ENCODE data around the gene PTPRD.
A peak's percentile ranks its signal among the peaks of the same experiment; 100 is the strongest.

The PTPRD gene

DNA sequence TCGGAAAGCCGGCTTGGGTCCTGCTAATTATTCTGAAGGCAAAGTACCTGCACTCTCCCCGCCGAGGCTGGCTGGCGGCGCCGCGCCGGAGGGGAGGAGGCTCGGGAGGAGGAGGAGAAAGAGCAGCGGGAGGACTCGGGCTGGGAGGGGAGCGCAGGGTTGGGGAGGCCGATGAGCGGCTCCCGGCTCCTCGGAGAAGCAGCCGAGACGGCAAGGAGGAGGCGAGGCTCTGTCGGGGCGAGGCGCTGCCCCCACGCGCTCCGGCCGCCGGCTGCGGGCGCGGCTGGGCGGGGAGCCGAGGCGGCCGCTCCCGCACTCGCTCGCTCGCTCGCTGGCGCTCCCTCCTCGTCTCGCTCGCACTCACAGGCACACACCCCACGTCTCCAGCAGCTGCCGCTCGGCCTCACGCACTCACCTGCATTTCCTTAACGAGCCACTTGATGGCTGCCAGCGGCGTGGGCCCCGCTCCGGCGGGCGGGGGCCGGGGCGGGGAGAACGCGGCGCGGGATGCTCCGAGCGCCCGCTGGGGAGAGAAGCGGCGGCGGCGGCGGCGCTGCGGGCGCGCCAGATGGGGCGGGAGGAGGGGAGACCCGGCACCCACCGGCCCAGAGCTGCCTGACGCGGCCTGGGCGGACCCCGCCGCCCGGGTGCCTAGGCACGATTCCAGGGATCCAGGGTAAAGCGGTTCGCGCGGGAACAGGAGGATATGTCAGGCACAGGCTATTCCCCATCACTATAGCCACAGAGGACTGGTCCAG, at the start of gene PTPRD:
TSS of gene PTPRD (minus strand) at position 362 of the 758 bp plus-strand sequence.
- peak; percentile 43 for DNase-seq

DNA sequence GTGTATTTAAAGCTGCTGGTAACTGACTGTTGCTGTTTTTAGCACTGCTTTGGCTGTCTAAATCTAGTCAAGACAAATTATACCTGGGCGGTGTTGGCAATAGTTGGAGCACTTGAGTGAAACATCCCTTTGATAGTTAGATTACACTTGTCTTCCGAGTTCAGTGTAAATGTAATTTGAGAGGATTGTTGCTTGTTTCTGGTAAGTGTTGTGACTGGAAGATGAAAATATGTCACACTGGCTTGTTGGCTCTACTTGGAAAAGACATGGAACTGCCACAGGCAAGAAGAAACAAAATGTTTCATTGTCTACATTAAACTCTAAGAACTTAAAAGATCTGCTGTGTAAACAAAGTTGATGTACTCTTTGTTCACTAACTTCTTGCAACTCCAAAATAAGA, 49.2 kb upstream of the PTPRD start:
- DNase-seq, result no peak

- DNase-seq, result no peak
Observed at GRCh38 chr9:10661376-10661775, 48.6 kb upstream of the PTPRD start.

GRCh38 chr9:10651012-10651411, 38.2 kb upstream of the PTPRD start:
- no peak for DNase-seq

GRCh38 chr9:10649076-10649475, 36.3 kb upstream of the PTPRD start:
- DNase-seq, result no peak

GRCh38 chr9:10633785-10634184, 21.0 kb upstream of the PTPRD start:
- no peak for DNase-seq

GRCh38 chr9:10614196-10614800, 1.5 kb upstream of the PTPRD start:
- no peak for DNase-seq

GRCh38 chr9:10613419-10613818, 617 bp upstream of the PTPRD start:
- no peak for DNase-seq

GRCh38 chr9:10605388-10605787, 7.4 kb downstream of the PTPRD start:
- no peak for DNase-seq

DNA sequence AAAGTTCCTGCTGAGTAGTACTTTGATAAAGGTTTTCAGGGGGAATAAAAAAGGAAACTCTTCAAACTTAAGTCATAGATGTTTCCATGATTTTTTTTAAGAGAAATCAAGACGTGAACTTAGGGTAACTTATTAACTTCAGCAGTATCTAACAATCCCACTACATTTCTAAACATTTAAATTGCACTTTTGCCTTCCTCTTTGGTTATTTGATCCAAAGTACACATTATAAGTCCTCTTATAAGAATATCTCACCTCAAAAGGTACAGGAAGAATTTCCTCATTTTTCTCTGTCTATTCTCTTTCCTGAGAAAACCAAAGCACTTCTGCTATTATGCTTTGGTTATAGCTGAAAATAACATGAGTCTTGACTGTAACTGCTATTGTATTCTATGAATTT, 7.9 kb downstream of the PTPRD start:
- no peak for DNase-seq

- no peak for DNase-seq
Observed at GRCh38 chr9:10597801-10598200, 15.0 kb downstream of the PTPRD start.

DNA sequence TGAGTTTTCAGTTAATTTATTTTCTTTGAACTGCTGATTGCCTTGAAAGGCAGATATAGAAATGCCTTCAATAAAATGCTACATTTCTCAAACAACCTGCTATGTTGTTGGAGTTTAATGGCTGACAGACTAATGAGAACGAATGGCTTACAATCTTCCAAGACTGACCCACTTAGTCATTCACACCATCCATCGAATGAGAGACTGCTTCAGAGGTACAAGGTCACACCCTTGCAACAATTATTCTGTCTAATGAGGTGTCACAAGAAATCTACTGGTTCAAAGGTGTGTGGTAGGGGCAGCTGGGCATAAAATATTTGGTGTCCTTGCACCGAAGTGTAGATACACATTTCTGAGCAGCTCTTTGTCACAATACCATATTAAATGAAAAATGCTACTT, 18.3 kb downstream of the PTPRD start:
- no peak for DNase-seq

GRCh38 chr9:10586407-10586806, 26.4 kb downstream of the PTPRD start:
- no peak for DNase-seq

GRCh38 chr9:10571699-10572098, 41.1 kb downstream of the PTPRD start:
- no peak for DNase-seq

GRCh38 chr9:10566848-10567247, 46.0 kb downstream of the PTPRD start:
- no peak for DNase-seq

DNA sequence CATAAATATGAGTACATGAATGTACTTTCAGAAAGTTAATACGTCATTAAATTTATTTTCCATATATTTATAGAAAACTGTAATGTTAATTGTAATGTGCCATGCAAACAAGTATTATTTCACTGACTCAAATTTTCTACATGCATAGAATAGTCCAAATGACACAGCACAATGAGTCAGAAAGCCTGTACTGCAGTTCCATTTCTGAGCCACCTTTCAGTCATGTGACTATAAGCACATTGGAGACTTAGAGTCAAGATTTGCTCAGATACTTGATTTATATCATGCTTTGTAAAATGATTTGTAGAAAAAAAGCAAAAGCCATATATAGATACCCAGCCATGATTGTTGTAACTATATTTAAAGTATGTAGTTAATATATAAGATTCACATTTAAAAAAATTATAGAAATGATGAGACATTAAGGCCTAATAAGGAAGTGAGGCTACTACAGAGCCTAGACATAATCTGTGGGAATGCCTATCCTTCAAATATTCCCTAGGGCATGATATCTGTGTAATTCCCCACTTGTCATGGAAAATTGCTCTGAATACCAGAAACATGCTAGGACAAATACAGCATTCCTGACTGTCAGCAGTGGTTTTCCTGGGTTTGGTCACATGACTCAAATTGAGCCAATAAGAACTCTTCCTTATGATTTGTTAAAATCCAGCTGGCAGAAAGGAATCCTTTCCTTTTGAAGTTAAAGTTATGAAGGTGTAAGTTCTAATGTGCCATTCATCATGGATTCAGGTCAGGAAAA, 50.0 kb downstream of the PTPRD start:
- no peak for DNase-seq

DNA sequence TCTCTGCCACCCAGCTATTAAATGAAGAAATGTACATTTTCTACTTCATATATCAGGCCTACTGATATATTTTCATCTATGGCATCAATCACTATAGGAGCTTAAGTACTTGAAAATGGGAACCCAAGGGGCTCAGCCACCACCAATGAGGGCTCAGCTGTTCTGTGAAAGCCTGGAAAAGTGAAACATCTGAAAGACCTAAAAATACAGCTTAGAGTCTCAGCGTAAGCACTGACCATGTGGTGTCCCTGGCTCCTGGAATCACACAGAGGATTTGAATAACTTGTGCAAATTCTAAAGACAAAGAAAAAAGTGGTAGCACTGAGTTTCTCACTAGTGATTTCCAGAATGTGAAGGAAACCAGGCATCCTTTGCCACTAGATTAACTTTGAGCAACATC, 64.5 kb downstream of the PTPRD start:
- DNase-seq, result no peak

DNA sequence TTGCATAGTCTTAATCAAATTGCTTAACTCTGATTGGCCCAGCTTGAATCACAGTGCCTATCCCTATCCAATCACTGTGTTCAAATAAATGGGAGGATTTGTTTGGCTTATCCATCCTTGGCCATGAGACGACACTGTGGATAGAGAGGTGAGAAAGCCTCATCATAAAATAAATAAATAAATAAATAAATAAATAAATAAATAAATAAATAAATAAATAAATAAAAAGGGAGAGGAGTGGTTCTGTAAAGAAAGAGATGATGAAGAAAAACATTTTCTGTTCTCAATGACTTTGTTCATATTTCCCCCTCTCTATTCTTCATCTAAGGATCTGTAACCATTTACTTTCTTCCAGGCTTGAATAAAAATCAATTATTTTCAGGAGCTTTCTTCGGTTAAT, 74.7 kb downstream of the PTPRD start:
- DNase-seq, result no peak

DNA sequence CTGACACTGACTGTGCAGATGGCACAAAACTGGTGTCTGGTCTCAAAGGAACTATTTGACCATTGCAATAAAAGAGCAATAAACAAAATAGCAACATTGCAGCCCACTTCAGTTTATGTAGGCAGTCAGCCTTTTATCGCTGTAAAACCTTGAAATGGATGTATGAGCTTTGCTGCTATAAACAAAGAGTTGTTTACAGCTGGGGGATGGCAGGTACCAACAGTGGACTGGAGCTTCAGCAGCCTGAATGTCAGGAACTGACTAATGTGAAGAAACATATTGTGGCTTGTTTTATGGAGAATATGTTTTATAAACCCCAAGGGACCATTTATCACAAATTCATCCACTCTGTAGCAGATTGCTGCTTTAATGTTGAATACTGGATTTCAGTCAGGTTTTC, 78.0 kb downstream of the PTPRD start:
- DNase-seq, result no peak

- no peak for DNase-seq
Observed at GRCh38 chr9:10525972-10526371, 86.8 kb downstream of the PTPRD start.

- no peak for DNase-seq
Observed at GRCh38 chr9:10523164-10523563, 89.6 kb downstream of the PTPRD start.

DNA sequence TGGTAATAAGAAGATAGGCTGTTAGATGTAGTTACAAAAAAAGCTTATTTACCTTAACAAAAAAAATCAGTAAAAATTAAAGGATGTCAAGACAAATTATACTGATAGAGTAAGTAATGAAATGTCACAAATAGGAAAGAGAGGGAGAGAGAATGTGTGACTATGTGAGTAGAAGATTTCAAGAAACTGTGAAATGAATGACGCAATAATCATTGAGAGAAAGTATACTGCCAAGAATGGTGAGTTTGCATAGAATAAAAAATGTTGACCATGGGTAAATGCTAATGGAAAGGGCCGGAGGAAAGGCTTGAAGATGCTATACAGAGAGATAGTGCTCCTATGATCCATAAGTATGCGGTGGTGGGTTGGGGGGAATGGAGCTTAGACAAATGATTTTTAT, 100.7 kb downstream of the PTPRD start:
- DNase-seq, result no peak

DNA sequence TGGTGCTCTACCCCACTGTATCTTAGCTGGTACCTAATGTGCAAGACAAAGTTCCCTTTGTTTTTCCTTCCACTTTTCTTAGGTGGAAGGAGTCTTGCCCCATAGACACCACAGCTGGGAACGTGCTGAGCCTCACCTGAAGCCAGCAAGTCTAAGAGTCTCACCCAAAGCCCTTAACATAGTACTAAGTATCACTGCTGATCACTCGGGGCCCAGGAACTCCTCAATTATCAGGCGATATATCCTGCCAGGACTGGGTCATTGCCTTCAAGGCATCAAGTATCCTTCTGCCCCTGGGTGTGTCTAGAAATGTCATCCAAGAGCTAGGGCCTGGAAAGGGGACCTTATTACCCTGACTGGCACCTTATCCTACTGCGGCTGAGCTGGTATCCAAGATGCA, 123.9 kb downstream of the PTPRD start:
- no peak for DNase-seq

DNA sequence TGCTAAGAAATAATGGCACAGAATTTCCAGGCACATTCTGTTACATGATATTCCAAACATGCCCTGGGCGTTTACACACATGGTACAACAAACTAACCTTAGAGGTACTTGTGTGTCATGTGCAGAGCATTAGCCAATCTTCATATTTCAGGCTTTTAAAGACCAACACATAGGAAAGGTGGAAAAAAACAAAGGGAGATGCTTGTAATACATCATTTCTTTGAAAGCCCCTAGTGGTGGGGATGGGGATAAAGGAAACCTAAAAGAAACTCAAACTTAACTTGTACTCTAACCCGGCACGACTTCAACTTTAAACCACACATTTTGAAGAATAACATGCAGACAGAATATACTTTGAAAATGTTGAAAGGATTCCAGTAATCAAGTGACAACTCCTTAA, 133.6 kb downstream of the PTPRD start:
- DNase-seq, result no peak
